GM12878 (cell line): ENCODE data around the gene TMED1.

ENCODE experiments used
- ASH2L ChIP-seq: fragments of 300-600, 200-600 bp; sonication (generic); IDR thresholded peaks from 2 replicates; pipeline ENCODE4 v1.6.1; 2017; ENCODE audit warnings: low read depth, mild to moderate bottlenecking, borderline replicate concordance
- BRCA1 ChIP-seq: IDR thresholded peaks from 2 replicates; pipeline ENCODE4 v1.6.1; 2011; ENCODE audit warnings: low read depth, low read length, improper control_type of control experiment
- CHD4 ChIP-seq: fragments of 200-600 bp; sonication (generic); IDR thresholded peaks from 2 replicates; pipeline ENCODE4 v1.6.1; 2016; ENCODE audit warnings: mild to moderate bottlenecking
- CTCF ChIP-seq, 3 experiments: IDR thresholded peaks in 2 of 3; conservative IDR thresholded peaks in 1 of 3; 2 replicates each; pipeline ENCODE4 v1.5.1; 2011; ENCODE audit warnings: low read depth in 3 of 3, low read length in 3 of 3, mild to moderate bottlenecking in 3 of 3, control low read depth in 2 of 3, moderate library complexity in 2 of 3, inconsistent platforms in 1 of 3, mixed read lengths in 1 of 3; ENCODE audit not compliant: control insufficient read depth in 2 of 3, insufficient read depth in 1 of 3; ENCODE audit errors: extremely low read depth in 1 of 3
- FOXM1 ChIP-seq: IDR thresholded peaks from 2 replicates; pipeline ENCODE4 v1.6.1; 2012; ENCODE audit warnings: low read depth, mild to moderate bottlenecking, inconsistent platforms, low read length, moderate library complexity
- POLR2A ChIP-seq: IDR thresholded peaks from 2 replicates; pipeline ENCODE4 v1.6.1; 2011; ENCODE audit warnings: low read depth, mild to moderate bottlenecking, low read length
- RAD21 ChIP-seq: IDR thresholded peaks from 2 replicates; pipeline ENCODE4 v1.6.1; 2011; ENCODE audit warnings: mild to moderate bottlenecking, low read depth, low read length, moderate library complexity; ENCODE audit not compliant: insufficient read depth
- SPI1 ChIP-seq: IDR thresholded peaks from 2 replicates; pipeline ENCODE4 v1.6.1; 2011; ENCODE audit warnings: low read depth, mild to moderate bottlenecking, low read length, moderate library complexity, borderline replicate concordance; ENCODE audit not compliant: insufficient read depth
- SUZ12 ChIP-seq: fragments of 200-600 bp; sonication (generic); IDR thresholded peaks from one replicate; pipeline ENCODE4 v1.6.1; 2018; ENCODE audit warnings: antibody characterized with exemption, mild to moderate bottlenecking; ENCODE audit not compliant: unreplicated experiment
- TCF12 ChIP-seq: IDR thresholded peaks from 2 replicates; pipeline ENCODE4 v1.6.1; 2011; ENCODE audit warnings: low read depth, mild to moderate bottlenecking, low read length
- ZNF384 ChIP-seq: IDR thresholded peaks from 2 replicates; pipeline ENCODE4 v1.6.1; 2012; ENCODE audit warnings: low read depth, mild to moderate bottlenecking, low read length, improper control_type of control experiment, borderline replicate concordance

GRCh38 chr19:10881403-10882107 lies 45.5 kb upstream of the TMED1 start:
- TF ChIP-seq TCF12 (no peak), SUZ12 (no peak), CTCF (IDR thresholded peaks at IDR 0.05 in 2 of 3, conservative IDR thresholded peaks at IDR 0.05 in 1 of 3; ENCODE audit: control insufficient read depth in 2 of 3, extremely low read depth in 1 of 3, insufficient read depth in 1 of 3, low read depth in 3 of 3, low read length in 3 of 3) (no peak), BRCA1 (no peak), RAD21 (no peak), FOXM1 (no peak), SPI1 (no peak), ASH2L (no peak), CHD4 (no peak), POLR2A (no peak), ZNF384 (no peak)
